ENCODE measurements around the gene JSRP1. TPM values are rescaled to one million over a fixed set of nuclear protein-coding genes. Genes with fewer than 3 reads are reported as not detected.

The JSRP1 gene
- polyA plus RNA-seq, 1 donor from 2014 or later: 1.4 TPM

- no peaks in the 10 kb centered on the region for H3K9me3 ChIP-seq (ENCODE audit: low read length)
These were observed 2.8 kb downstream of the JSRP1 start for GRCh38 chr19:2253106-2254063.

DNA sequence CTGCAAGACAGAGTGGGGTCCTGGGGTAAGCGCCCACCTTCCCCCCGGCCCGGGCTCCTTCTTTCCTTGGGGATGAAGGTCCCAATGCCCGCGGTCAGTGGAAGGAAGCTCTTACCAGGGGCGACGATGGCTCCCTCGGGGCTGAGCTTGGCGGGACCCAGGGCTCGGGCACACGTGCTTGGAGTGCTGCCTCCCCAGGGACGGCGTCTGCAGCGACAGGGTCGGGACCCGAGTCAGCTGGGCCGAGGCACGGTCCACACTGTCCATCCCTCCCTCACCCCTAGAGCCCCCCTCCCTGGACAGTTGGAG lies 3.5 kb downstream of the JSRP1 start:
- no peaks in the 10 kb centered on the region for H4K20me1 ChIP-seq (ENCODE audit: insufficient read depth)
- H3K9me3 ChIP-seq (ENCODE audit: low read length): no peaks in the 10 kb centered on the region
- TF ChIP-seq EZH2 (IDR thresholded peaks at IDR 0.05; ENCODE audit: borderline replicate concordance, insufficient read depth, low read length, poor library complexity, severe bottlenecking) (no peak), MXI1 (conservative IDR thresholded peaks at IDR 0.05; ENCODE audit: poor library complexity, severe bottlenecking) (no peak), SMC3 (conservative IDR thresholded peaks at IDR 0.05; ENCODE audit: poor library complexity) (no peak), RAD21 (conservative IDR thresholded peaks at IDR 0.05) (no peak), TAF1 (IDR thresholded peaks at IDR 0.05; ENCODE audit: low read depth) (no peak), EP300 (conservative IDR thresholded peaks at IDR 0.05; ENCODE audit: poor library complexity, severe bottlenecking) (no peak), POLR2AphosphoS5 (IDR thresholded peaks at IDR 0.05) (no peak)
- TF ChIP-seq, protein P1, sequence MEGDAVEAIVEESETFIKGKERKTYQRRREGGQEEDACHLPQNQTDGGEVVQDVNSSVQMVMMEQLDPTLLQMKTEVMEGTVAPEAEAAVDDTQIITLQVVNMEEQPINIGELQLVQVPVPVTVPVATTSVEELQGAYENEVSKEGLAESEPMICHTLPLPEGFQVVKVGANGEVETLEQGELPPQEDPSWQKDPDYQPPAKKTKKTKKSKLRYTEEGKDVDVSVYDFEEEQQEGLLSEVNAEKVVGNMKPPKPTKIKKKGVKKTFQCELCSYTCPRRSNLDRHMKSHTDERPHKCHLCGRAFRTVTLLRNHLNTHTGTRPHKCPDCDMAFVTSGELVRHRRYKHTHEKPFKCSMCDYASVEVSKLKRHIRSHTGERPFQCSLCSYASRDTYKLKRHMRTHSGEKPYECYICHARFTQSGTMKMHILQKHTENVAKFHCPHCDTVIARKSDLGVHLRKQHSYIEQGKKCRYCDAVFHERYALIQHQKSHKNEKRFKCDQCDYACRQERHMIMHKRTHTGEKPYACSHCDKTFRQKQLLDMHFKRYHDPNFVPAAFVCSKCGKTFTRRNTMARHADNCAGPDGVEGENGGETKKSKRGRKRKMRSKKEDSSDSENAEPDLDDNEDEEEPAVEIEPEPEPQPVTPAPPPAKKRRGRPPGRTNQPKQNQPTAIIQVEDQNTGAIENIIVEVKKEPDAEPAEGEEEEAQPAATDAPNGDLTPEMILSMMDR (IDR thresholded peaks at IDR 0.05; ENCODE audit: poor library complexity, severe bottlenecking): no peak
- TF ChIP-seq, protein P2, sequence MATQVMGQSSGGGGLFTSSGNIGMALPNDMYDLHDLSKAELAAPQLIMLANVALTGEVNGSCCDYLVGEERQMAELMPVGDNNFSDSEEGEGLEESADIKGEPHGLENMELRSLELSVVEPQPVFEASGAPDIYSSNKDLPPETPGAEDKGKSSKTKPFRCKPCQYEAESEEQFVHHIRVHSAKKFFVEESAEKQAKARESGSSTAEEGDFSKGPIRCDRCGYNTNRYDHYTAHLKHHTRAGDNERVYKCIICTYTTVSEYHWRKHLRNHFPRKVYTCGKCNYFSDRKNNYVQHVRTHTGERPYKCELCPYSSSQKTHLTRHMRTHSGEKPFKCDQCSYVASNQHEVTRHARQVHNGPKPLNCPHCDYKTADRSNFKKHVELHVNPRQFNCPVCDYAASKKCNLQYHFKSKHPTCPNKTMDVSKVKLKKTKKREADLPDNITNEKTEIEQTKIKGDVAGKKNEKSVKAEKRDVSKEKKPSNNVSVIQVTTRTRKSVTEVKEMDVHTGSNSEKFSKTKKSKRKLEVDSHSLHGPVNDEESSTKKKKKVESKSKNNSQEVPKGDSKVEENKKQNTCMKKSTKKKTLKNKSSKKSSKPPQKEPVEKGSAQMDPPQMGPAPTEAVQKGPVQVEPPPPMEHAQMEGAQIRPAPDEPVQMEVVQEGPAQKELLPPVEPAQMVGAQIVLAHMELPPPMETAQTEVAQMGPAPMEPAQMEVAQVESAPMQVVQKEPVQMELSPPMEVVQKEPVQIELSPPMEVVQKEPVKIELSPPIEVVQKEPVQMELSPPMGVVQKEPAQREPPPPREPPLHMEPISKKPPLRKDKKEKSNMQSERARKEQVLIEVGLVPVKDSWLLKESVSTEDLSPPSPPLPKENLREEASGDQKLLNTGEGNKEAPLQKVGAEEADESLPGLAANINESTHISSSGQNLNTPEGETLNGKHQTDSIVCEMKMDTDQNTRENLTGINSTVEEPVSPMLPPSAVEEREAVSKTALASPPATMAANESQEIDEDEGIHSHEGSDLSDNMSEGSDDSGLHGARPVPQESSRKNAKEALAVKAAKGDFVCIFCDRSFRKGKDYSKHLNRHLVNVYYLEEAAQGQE (IDR thresholded peaks at IDR 0.05; ENCODE audit: borderline replicate concordance): no peak
- no peak overlapping the region for H3K27ac ChIP-seq (ENCODE audit: low read length)
- H3K27me3 ChIP-seq (ENCODE audit: insufficient read depth, low read depth, low read length): peaks cover 14% of the 10 kb centered on the region
- H3K36me3 ChIP-seq (ENCODE audit: insufficient read depth, low read length): no peaks in the 10 kb centered on the region
- H2AFZ ChIP-seq (ENCODE audit: low read depth, low read length): no peak overlapping the region
- H3K4me3 ChIP-seq (ENCODE audit: low read length): peak overlapping the region; percentile 55
- no peak overlapping the region for H3K9ac ChIP-seq (ENCODE audit: low read length)
- H3K9me2 ChIP-seq (ENCODE audit: insufficient read depth, low read length): no peaks in the 10 kb centered on the region
- no peak overlapping the region for H3K4me2 ChIP-seq (ENCODE audit: low read length)
- no peaks in the 10 kb centered on the region for H3K79me2 ChIP-seq (replicated peaks; ENCODE audit: insufficient read depth, low read length)
- H3F3A ChIP-seq (ENCODE audit: insufficient read depth, low read length, poor library complexity, severe bottlenecking): no peaks in the 10 kb centered on the region

More at GRCh38 chr19:2253106-2254063, 2.8 kb downstream of the JSRP1 start:
- no peaks in the 10 kb centered on the region for H3F3A ChIP-seq (ENCODE audit: insufficient read depth, low read length, poor library complexity, severe bottlenecking)
- no peak overlapping the region for H3K27ac ChIP-seq (ENCODE audit: low read length)
- H4K20me1 ChIP-seq (ENCODE audit: insufficient read depth): no peaks in the 10 kb centered on the region
- H3K4me2 ChIP-seq (ENCODE audit: low read length): no peak overlapping the region
- H3K36me3 ChIP-seq (ENCODE audit: insufficient read depth, low read length): no peaks in the 10 kb centered on the region
- H3K9ac ChIP-seq (ENCODE audit: low read length): no peak overlapping the region
- TF ChIP-seq, protein P2 (IDR thresholded peaks at IDR 0.05; ENCODE audit: borderline replicate concordance): no peak
- TF ChIP-seq EP300 (conservative IDR thresholded peaks at IDR 0.05; ENCODE audit: poor library complexity, severe bottlenecking): no peak
- TF ChIP-seq EZH2 (IDR thresholded peaks at IDR 0.05; ENCODE audit: borderline replicate concordance, insufficient read depth, low read length, poor library complexity, severe bottlenecking): no peak
- no peak for TF ChIP-seq POLR2AphosphoS5 (IDR thresholded peaks at IDR 0.05)
- TF ChIP-seq RAD21 (conservative IDR thresholded peaks at IDR 0.05): no peak
- TF ChIP-seq TAF1 (IDR thresholded peaks at IDR 0.05; ENCODE audit: low read depth): no peak
- TF ChIP-seq, protein P1 (IDR thresholded peaks at IDR 0.05; ENCODE audit: poor library complexity, severe bottlenecking): no peak
- no peak for TF ChIP-seq SMC3 (conservative IDR thresholded peaks at IDR 0.05; ENCODE audit: poor library complexity)
- TF ChIP-seq MXI1 (conservative IDR thresholded peaks at IDR 0.05; ENCODE audit: poor library complexity, severe bottlenecking): no peak
- peaks cover 14% of the 10 kb centered on the region for H3K27me3 ChIP-seq (ENCODE audit: insufficient read depth, low read depth, low read length)
- peak overlapping the region; percentile 55 for H3K4me3 ChIP-seq (ENCODE audit: low read length)
- H3K79me2 ChIP-seq (replicated peaks; ENCODE audit: insufficient read depth, low read length): no peaks in the 10 kb centered on the region
- H3K9me2 ChIP-seq (ENCODE audit: insufficient read depth, low read length): no peaks in the 10 kb centered on the region
- no peak overlapping the region for H2AFZ ChIP-seq (ENCODE audit: low read depth, low read length)

Data from neural cell (in vitro differentiated cells).